AG09309 (cell line): ENCODE results near the gene AIDA.

ENCODE experiments used
- DNase-seq: peaks from one replicate; pipeline ENCODE4 v3.0.0-alpha.2; 2010; ENCODE audit warnings: low read depth
- H3K4me3 ChIP-seq: 2 replicates; pipeline ENCODE4 v1.5.1; 2011; ENCODE audit warnings: mild to moderate bottlenecking, low read depth, low read length, moderate library complexity; ENCODE audit not compliant: control insufficient read depth
- TF ChIP-seq, protein P1 (sequence below): IDR thresholded peaks from 2 replicates; pipeline ENCODE4 v1.5.1; 2011; ENCODE audit warnings: mild to moderate bottlenecking, low read depth, low read length, inconsistent platforms; ENCODE audit not compliant: insufficient read depth, control insufficient read depth; ENCODE audit errors: missing control alignments

The AIDA gene

DNA sequence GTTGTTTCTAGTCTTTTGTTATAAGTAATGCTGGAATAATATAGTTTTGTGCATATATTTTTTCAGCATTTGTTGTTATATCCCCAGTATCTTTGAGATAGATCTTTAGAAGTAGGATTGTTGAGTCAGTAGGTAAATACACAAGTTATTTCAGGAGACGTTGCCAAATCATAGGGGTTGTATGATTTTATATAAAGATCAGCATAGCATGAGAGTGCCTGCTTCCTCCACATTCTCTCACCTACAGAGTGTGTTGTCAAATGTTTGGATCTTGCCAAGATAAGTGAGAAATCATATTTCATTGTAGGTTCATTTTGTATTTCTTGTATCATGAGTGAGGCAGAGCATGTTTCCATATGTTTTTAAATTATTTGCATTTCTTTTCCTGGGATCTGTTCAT lies 69.8 kb downstream of the AIDA start:
- no peak overlapping the region for H3K4me3 ChIP-seq
- TF ChIP-seq, protein P1, sequence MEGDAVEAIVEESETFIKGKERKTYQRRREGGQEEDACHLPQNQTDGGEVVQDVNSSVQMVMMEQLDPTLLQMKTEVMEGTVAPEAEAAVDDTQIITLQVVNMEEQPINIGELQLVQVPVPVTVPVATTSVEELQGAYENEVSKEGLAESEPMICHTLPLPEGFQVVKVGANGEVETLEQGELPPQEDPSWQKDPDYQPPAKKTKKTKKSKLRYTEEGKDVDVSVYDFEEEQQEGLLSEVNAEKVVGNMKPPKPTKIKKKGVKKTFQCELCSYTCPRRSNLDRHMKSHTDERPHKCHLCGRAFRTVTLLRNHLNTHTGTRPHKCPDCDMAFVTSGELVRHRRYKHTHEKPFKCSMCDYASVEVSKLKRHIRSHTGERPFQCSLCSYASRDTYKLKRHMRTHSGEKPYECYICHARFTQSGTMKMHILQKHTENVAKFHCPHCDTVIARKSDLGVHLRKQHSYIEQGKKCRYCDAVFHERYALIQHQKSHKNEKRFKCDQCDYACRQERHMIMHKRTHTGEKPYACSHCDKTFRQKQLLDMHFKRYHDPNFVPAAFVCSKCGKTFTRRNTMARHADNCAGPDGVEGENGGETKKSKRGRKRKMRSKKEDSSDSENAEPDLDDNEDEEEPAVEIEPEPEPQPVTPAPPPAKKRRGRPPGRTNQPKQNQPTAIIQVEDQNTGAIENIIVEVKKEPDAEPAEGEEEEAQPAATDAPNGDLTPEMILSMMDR: no peak
- no peak for DNase-seq

DNA sequence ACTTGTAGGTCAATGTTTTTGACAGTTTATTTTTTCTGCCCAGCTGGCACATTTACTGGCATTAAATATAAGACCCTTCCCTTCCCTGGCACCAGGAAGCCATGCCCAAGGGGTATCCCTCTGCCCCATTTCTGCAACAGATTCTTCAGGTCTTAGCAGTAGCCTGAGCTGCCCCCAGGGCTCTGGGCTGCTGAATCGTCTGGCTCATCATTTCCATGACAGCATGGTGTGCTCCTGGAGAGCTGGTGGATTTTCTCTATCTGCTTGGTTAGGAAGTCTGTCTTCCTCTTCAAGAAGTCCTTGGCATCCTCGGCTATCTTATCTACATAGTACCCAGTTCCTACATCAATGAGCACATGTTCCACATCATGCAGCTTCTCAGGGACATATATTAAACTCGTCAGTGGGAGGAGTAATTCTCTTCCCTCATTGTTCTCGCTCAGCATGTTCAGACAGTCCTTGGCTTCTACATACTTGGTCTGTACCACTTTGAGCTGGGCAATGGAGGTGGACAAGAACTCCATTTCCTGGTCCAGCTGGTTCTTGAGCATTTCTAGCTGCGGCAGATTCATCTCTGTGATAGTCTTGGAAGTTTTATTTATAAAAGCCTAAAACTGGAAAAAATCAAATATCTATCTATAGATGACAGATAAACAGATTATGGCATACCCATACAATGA lies 70.9 kb downstream of the AIDA start:
- H3K4me3 ChIP-seq: no peak overlapping the region
- TF ChIP-seq, protein P1: no peak
- DNase-seq: no peak

DNA sequence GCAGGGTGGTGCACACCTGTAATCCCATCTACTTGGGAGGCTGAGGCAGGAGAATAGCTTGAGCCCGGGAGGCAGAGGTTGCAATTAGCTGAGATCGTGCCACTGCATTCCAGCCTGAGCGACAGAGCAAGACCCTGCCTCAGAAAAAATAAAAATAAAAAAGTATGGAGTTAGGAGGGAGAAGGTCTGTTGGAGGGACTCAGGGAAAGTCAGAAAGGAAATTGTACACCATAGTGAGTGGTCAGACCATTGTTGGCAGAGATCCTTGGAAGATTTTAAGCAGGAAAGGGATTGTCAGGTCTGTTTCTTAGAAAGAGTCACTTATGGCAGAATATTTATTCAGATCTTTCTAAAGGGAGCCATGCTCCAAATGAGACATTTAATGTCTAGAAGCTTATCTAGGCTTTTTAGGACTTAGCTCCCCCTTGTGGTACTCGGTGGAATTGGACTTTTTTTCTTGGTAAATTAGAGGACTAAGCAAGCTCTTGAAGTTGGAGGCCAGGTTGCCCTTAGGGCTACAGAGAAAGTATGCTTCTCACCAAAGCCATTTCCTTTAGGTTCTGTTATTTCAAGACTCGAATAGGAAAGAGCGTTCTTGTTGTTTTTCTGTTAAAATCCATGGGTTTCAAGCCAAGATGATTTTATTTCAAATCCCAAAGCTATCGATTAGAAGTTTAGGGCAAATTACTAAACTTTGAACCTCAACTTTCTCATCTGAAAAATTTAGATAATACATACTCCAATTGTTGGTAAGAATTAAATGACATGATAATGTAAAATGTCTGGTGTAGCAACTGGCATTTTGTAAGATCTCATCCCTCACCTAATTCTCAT lies 77.9 kb downstream of the AIDA start:
- DNase-seq: peak; percentile 75
- TF ChIP-seq, protein P1: peak; percentile 76

DNA sequence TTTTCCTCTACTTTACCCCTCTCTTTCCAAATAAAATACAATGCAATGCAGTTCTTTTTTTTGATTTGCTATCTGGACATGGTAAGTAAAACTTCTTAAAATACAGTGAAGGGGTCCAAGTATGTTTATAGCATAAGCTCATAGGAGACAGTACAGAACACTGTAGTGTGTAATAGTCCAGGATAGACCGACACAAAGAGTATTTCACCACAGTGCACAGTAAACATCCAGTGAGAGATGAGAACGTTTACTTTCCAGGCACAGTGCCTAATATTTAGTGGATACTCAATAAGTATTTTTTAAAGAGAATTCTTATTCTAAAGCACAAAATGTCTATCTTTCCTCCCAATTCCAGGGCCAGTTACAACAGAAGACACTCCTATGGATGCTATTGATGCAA lies 79.5 kb downstream of the AIDA start:
- TF ChIP-seq, protein P1: no peak
- DNase-seq: no peak
- H3K4me3 ChIP-seq: no peak overlapping the region

More for the DNA sequence above, 77.9 kb downstream of the AIDA start:
- H3K4me3 ChIP-seq: no peak overlapping the region

DNA sequence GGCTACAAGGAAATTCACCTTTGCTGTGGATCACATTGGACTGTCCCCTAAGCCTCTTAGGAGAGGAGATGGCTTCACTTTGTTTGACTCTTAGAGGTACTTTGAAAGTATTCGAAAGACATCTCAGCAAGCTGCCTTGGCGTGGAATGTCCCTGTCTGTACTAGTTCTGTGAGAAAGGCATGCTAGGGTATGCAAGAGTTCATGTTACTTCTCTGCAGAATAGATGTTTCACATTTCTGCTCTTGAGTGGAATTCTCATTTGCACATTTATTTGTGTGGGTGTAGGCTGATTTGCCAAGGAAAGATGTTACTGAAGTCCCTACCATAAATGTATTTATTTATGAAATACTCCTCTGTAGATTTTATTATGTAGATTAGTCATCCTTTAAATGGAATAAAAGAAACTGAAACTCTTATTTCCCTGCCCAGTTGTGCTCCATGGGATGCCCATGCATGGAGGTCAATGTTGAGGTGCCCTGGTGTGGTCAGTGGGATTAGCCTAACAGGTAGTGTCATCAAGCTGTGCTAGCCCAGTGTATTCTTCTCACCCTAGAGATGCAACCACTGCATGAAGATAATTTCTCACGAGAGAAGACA lies 80.6 kb downstream of the AIDA start:
- TF ChIP-seq, protein P1: no peak
- no peak for DNase-seq
- no peak overlapping the region for H3K4me3 ChIP-seq

DNA sequence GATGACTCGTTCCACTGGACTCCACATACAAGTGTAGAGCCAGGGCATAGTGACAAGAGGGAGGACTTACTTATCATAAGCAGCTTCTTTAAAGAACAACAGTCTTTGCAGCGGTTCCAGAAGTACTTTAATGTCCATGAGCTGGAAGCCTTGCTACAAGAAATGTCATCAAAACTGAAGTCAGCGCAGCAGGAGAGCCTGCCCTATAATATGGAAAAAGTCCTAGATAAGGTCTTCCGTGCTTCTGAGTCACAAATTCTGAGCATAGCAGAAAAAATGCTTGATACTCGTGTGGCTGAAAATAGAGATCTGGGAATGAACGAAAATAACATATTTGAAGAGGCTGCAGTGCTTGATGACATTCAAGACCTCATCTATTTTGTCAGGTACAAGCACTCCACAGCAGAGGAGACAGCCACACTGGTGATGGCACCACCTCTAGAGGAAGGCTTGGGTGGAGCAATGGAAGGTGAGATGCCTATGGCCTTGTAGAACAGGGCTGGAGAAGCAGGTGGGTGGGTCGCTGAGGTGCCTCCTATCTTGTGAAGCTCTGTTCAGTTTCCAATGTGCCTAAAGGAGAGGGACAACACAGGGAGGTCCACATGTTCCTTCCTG lies 82.3 kb downstream of the AIDA start:
- TF ChIP-seq, protein P1: no peak
- H3K4me3 ChIP-seq: no peak overlapping the region
- DNase-seq: no peak
